GM23338 (cell line): ENCODE results near the gene NDC1.

Experiments used
- CTCF ChIP-seq, 2 experiments: fragments of 200-600 bp in 1 of 2; sonication (generic) in 1 of 2; conservative IDR thresholded peaks; 2 replicates each; pipeline versions ENCODE4 v1.5.1 to v1.6.1; 2016 to 2017; ENCODE audit warnings: antibody characterized with exemption in 2 of 2, low read depth in 2 of 2, mild to moderate bottlenecking in 2 of 2, moderate library complexity in 1 of 2
- EZH2 ChIP-seq: fragments of 200-600 bp; sonication (generic); IDR thresholded peaks from one replicate; pipeline ENCODE4 v1.8.0; 2017; ENCODE audit warnings: antibody characterized with exemption, mild to moderate bottlenecking, low read depth; ENCODE audit not compliant: unreplicated experiment
- JUNB ChIP-seq: IDR thresholded peaks from one replicate; pipeline ENCODE4 v1.6.1; 2016; ENCODE audit warnings: antibody characterized with exemption; ENCODE audit not compliant: unreplicated experiment

GRCh38 chr1:53850082-53850673 is 12.1 kb upstream of the NDC1 start:
- TF ChIP-seq JUNB (no peak), CTCF (conservative IDR thresholded peaks at IDR 0.05; ENCODE audit: low read depth in 2 of 2) (no peak), EZH2 (no peak)
